SK-N-SH treated with all-trans-retinoic acid at 6 μM for 48 hours (cell line): ENCODE measurements around the gene ZGLP1.

Experiments used
- TCF4 ChIP-seq: fragments of 250-450 bp; sonication (Bioruptor Pico); IDR thresholded peaks from 2 replicates; pipeline ENCODE4 v1.8.0; 2021; ENCODE audit warnings: mild to moderate bottlenecking, moderate library complexity, borderline replicate concordance
- TF ChIP-seq, protein P1 (sequence below): fragments of 250-450 bp; sonication (Bioruptor Pico); IDR thresholded peaks from 2 replicates; pipeline ENCODE4 v1.8.0; 2020; ENCODE audit warnings: mild to moderate bottlenecking, moderate library complexity, borderline replicate concordance

DNA sequence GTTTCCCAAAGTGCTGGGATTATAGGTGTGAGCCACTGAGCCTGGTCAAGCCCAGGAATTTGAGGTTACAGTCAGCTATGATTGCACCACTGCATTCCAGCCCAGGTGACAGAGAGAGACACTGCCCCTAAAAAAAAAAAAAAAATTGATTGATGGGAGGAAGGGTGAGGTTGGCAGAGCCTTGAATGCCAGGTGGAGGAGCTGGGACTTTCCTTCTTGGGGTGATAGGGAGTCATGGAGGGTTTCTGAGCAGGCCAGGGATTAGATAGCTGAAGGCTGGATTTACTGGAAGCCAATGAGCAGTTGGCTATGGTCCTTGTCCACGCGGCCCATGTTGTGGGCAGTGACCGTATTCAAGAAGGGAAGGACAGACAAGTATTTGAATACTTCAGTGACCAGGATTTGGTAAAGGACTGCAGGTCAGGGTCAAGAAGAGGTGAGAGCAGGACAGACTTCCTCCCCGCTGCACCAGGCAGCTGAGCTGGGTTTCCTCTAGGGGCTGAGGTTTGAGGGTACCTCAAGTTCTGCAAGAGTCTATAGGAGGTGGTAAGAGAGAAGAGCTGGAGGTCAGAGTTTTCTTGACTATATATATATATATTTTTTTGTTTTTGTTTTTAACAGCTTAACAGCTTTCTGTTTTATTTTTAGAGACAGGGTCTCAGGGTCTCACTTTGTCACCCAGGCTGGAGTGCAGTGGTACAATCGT, 29.7 kb downstream of the ZGLP1 start:
- no peak for TF ChIP-seq TCF4 (CRISPR knock-in tag)
- TF ChIP-seq, protein P1, sequence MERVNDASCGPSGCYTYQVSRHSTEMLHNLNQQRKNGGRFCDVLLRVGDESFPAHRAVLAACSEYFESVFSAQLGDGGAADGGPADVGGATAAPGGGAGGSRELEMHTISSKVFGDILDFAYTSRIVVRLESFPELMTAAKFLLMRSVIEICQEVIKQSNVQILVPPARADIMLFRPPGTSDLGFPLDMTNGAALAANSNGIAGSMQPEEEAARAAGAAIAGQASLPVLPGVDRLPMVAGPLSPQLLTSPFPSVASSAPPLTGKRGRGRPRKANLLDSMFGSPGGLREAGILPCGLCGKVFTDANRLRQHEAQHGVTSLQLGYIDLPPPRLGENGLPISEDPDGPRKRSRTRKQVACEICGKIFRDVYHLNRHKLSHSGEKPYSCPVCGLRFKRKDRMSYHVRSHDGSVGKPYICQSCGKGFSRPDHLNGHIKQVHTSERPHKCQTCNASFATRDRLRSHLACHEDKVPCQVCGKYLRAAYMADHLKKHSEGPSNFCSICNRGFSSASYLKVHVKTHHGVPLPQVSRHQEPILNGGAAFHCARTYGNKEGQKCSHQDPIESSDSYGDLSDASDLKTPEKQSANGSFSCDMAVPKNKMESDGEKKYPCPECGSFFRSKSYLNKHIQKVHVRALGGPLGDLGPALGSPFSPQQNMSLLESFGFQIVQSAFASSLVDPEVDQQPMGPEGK (CRISPR knock-in tag) = no peak
